ENCODE data around the gene CTNNA2.

DNA sequence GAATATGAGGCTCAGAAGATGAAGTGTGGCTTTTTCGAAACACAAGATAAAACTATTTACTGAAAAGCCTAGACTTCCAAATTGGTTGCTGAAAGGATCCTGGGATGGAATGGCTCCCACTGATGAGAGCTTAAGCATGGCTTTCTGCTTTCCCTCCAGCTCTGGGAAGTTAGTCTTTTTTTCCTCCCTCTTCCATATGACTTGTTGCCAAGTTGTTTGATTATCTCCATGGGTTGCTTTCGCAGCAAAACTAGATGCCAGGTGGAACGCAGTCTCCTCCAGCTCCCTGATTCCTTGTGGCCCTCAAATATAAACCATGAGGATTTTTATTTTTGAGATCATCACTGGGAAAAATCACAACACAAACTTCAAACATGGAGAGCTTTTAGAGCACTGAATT lies 515.2 kb downstream of the CTNNA2 start:
- TF ChIP-seq POLR2A (IDR thresholded peaks at IDR 0.05), result no peak
- TF ChIP-seq, protein P1, sequence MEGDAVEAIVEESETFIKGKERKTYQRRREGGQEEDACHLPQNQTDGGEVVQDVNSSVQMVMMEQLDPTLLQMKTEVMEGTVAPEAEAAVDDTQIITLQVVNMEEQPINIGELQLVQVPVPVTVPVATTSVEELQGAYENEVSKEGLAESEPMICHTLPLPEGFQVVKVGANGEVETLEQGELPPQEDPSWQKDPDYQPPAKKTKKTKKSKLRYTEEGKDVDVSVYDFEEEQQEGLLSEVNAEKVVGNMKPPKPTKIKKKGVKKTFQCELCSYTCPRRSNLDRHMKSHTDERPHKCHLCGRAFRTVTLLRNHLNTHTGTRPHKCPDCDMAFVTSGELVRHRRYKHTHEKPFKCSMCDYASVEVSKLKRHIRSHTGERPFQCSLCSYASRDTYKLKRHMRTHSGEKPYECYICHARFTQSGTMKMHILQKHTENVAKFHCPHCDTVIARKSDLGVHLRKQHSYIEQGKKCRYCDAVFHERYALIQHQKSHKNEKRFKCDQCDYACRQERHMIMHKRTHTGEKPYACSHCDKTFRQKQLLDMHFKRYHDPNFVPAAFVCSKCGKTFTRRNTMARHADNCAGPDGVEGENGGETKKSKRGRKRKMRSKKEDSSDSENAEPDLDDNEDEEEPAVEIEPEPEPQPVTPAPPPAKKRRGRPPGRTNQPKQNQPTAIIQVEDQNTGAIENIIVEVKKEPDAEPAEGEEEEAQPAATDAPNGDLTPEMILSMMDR (IDR thresholded peaks at IDR 0.05), result no peak

Data from uterus (tissue), 2 donors.